HG03175 (cell line): ENCODE data around the gene ADAMTS3.

Experiments
- ATAC-seq: cut with Tn5 transposase; IDR thresholded peaks from one replicate; pipeline ENCODE4 v1.9.1; 2021; ENCODE audit warnings: mild to moderate bottlenecking, moderate library complexity; ENCODE audit not compliant: unreplicated experiment

ADAMTS3 gene

GRCh38 chr4:72422416-72422815 is 146.6 kb downstream of the ADAMTS3 start:
- ATAC-seq: no peak

- no peak for ATAC-seq
Observed at GRCh38 chr4:72418458-72418857, 150.6 kb downstream of the ADAMTS3 start.

- no peak for ATAC-seq
Observed at GRCh38 chr4:72410158-72410557, 158.9 kb downstream of the ADAMTS3 start.

- no peak for ATAC-seq
Observed at GRCh38 chr4:72408568-72408967, 160.5 kb downstream of the ADAMTS3 start.

- no peak for ATAC-seq
Observed at GRCh38 chr4:72405417-72405816, 163.6 kb downstream of the ADAMTS3 start.

GRCh38 chr4:72397314-72397713 is 171.7 kb downstream of the ADAMTS3 start:
- no peak for ATAC-seq

GRCh38 chr4:72394012-72394663 is 174.9 kb downstream of the ADAMTS3 start:
- ATAC-seq: peak; percentile 49

- ATAC-seq: no peak
Observed at GRCh38 chr4:72391281-72391680, 177.7 kb downstream of the ADAMTS3 start.

GRCh38 chr4:72390409-72390808 is 178.6 kb downstream of the ADAMTS3 start:
- no peak for ATAC-seq

- no peak for ATAC-seq
Observed at GRCh38 chr4:72388521-72388920, 180.5 kb downstream of the ADAMTS3 start.

GRCh38 chr4:72387959-72388358 is 181.1 kb downstream of the ADAMTS3 start:
- no peak for ATAC-seq

- ATAC-seq: no peak
Observed at GRCh38 chr4:72383439-72383838, 185.6 kb downstream of the ADAMTS3 start.

- ATAC-seq: no peak
Observed at GRCh38 chr4:72378901-72379300, 190.1 kb downstream of the ADAMTS3 start.

GRCh38 chr4:72377491-72378194 is 191.4 kb downstream of the ADAMTS3 start:
- no peak for ATAC-seq

- ATAC-seq: no peak
Observed at GRCh38 chr4:72376901-72377300, 192.1 kb downstream of the ADAMTS3 start.

- ATAC-seq: no peak
Observed at GRCh38 chr4:72375073-72375736, 193.8 kb downstream of the ADAMTS3 start.

GRCh38 chr4:72374159-72374558 is 194.9 kb downstream of the ADAMTS3 start:
- no peak for ATAC-seq

- no peak for ATAC-seq
Observed at GRCh38 chr4:72366601-72367000, 202.4 kb downstream of the ADAMTS3 start.

GRCh38 chr4:72365981-72366380 is 203.0 kb downstream of the ADAMTS3 start:
- ATAC-seq: no peak

GRCh38 chr4:72365016-72365415 is 204.0 kb downstream of the ADAMTS3 start:
- no peak for ATAC-seq

- ATAC-seq: no peak
Observed at GRCh38 chr4:72360075-72360474, 208.9 kb downstream of the ADAMTS3 start.

GRCh38 chr4:72358483-72358882 is 210.5 kb downstream of the ADAMTS3 start:
- ATAC-seq: no peak
